Cardiac fibroblast (primary cell): ENCODE data around the gene UNG.

Experiments
- DNase-seq, 2 donors: peaks; one replicate each; pipeline versions ENCODE4 v3.0.0 to v3.0.0-alpha.2; 2010; ENCODE audit warnings: low read depth in 2 of 2
- H3K4me3 ChIP-seq, 2 donors: replicated peaks in 1 of 2; 1 replicate in 1 of 2; 2 replicates in 1 of 2; pipeline ENCODE4 v1.5.1; 2011; ENCODE audit warnings: low read depth in 2 of 2, low read length in 2 of 2, mild to moderate bottlenecking in 2 of 2, moderate library complexity in 1 of 2
- CTCF ChIP-seq: IDR thresholded peaks from one replicate; pipeline ENCODE4 v1.5.1; 2011; ENCODE audit warnings: low read depth, mild to moderate bottlenecking, low read length, inconsistent platforms

UNG gene

GRCh38 chr12:109153821-109154441 is 56.5 kb downstream of the UNG start:
- TF ChIP-seq CTCF = no peak
- no peak for DNase-seq
- peak overlapping the region; percentile 36 to 48 for H3K4me3 ChIP-seq

- H3K4me3 ChIP-seq = peak overlapping the region; percentile 54 to 64
- no peak for TF ChIP-seq CTCF
Measured at GRCh38 chr12:109154451-109155438, 57.3 kb downstream of the UNG start.

GRCh38 chr12:109156036-109156435 is 58.6 kb downstream of the UNG start:
- no peak for DNase-seq
- TF ChIP-seq CTCF = no peak
- no peak overlapping the region for H3K4me3 ChIP-seq

More at GRCh38 chr12:109154451-109155438, 57.3 kb downstream of the UNG start:
- DNase-seq = peak; percentile 68 to 71

- H3K4me3 ChIP-seq = no peak overlapping the region
- no peak for TF ChIP-seq CTCF
- no peak for DNase-seq
Measured at GRCh38 chr12:109156586-109156985, 59.2 kb downstream of the UNG start.

- no peak for TF ChIP-seq CTCF
- H3K4me3 ChIP-seq = no peak overlapping the region
- no peak for DNase-seq
Measured at GRCh38 chr12:109157986-109158385, 60.6 kb downstream of the UNG start.

- DNase-seq = no peak
- no peak for TF ChIP-seq CTCF
- no peak overlapping the region for H3K4me3 ChIP-seq
Measured at GRCh38 chr12:109160433-109160832, 63.0 kb downstream of the UNG start.
